Keratinocyte (primary cell): ENCODE results near the gene NHLH1. TPM values are rescaled to one million over a fixed set of nuclear protein-coding genes. Genes with fewer than 3 reads are reported as not detected.

ENCODE experiments used
- DNase-seq: peaks from one replicate; pipeline ENCODE4 v3.0.0-alpha.2; 2011; ENCODE audit warnings: low read depth, missing footprints, low spot score
- FAIRE-seq: peaks from 2 replicates; lab custom pipeline; 2011; peaks lifted over from hg19 to GRCh38; lab: Jason Lieb, UNC
- H2AFZ ChIP-seq: 2 replicates; pipeline ENCODE4 v1.6.0; 2012; ENCODE audit warnings: low read length, control low read depth, inconsistent platforms; ENCODE audit not compliant: control insufficient read depth
- H3K27ac ChIP-seq: 2 replicates; pipeline ENCODE4 v1.5.1; 2011; ENCODE audit warnings: low read length; ENCODE audit not compliant: control insufficient read depth, insufficient read depth
- H3K27me3 ChIP-seq: 3 replicates; pipeline ENCODE4 v1.6.0; 2011; ENCODE audit warnings: low read length; ENCODE audit not compliant: control insufficient read depth, insufficient read depth; ENCODE audit errors: extremely low read depth
- H3K36me3 ChIP-seq, 2 experiments: 2 replicates in 1 of 2; 3 replicates in 1 of 2; pipeline ENCODE4 v1.5.1; 2011; ENCODE audit warnings: low read length in 2 of 2, mild to moderate bottlenecking in 1 of 2; ENCODE audit not compliant: control insufficient read depth in 2 of 2, insufficient read depth in 2 of 2; ENCODE audit errors: extremely low read depth in 1 of 2
- H3K4me1 ChIP-seq: 3 replicates; pipeline ENCODE4 v1.5.1; 2011; ENCODE audit warnings: low read length; ENCODE audit not compliant: control insufficient read depth, insufficient read depth; ENCODE audit errors: extremely low read depth
- H3K4me2 ChIP-seq: 3 replicates; pipeline ENCODE4 v1.6.0; 2011; ENCODE audit warnings: low read depth, low read length; ENCODE audit not compliant: control insufficient read depth, insufficient read depth; ENCODE audit errors: extremely low read depth
- H3K4me3 ChIP-seq, 3 experiments: fragments of 200-600 bp in 1 of 3; sonication (generic) in 1 of 3; 2 replicates in 2 of 3; 3 replicates in 1 of 3; pipeline ENCODE4 v1.5.1; 2011 to 2016; ENCODE audit warnings: low read length in 3 of 3, mild to moderate bottlenecking in 3 of 3, control low read depth in 2 of 3, inconsistent platforms in 1 of 3, low read depth in 1 of 3, mixed read lengths in 1 of 3, mixed run types in 1 of 3, moderate library complexity in 1 of 3; ENCODE audit not compliant: control insufficient read depth in 2 of 3, insufficient read depth in 2 of 3; ENCODE audit errors: extremely low read depth in 1 of 3
- H3K79me2 ChIP-seq: 2 replicates; pipeline ENCODE4 v1.6.0; 2012; ENCODE audit warnings: low read length; ENCODE audit not compliant: control insufficient read depth, insufficient read depth
- H3K9ac ChIP-seq: 3 replicates; pipeline ENCODE4 v1.6.0; 2011; ENCODE audit warnings: low read length; ENCODE audit not compliant: control insufficient read depth, insufficient read depth; ENCODE audit errors: extremely low read depth
- H3K9me1 ChIP-seq: 3 replicates; pipeline ENCODE4 v1.6.0; 2011; ENCODE audit warnings: low read length; ENCODE audit not compliant: control insufficient read depth, insufficient read depth; ENCODE audit errors: extremely low read depth
- H3K9me3 ChIP-seq: 2 replicates; pipeline ENCODE4 v1.5.1; 2012; ENCODE audit warnings: low read depth, low read length; ENCODE audit not compliant: control insufficient read depth
- H4K20me1 ChIP-seq: 3 replicates; pipeline ENCODE4 v1.6.0; 2011; ENCODE audit warnings: low read length; ENCODE audit not compliant: control insufficient read depth, insufficient read depth; ENCODE audit errors: extremely low read depth
- CTCF ChIP-seq, 3 experiments: IDR thresholded peaks in 1 of 3; conservative IDR thresholded peaks in 1 of 3; optimal IDR thresholded peaks in 1 of 3; 2 replicates in 2 of 3; 3 replicates in 1 of 3; pipeline versions ENCODE3 to v1.5.1; 2011; ENCODE audit warnings: low read length in 3 of 3, mild to moderate bottlenecking in 3 of 3, moderate library complexity in 2 of 3, control low read depth in 1 of 3, inconsistent platforms in 1 of 3; ENCODE audit not compliant: insufficient read depth in 2 of 3; ENCODE audit errors: extremely low read depth in 1 of 3
- EZH2 ChIP-seq: IDR thresholded peaks from one replicate; pipeline ENCODE4 v1.6.1; 2012; ENCODE audit warnings: inconsistent platforms, mild to moderate bottlenecking, low read length, moderate library complexity
- dilution Hi-C: fragments of 300-500 bp; cut with MboI; formaldehyde crosslinking; loops from one replicate; pipeline ENCODE4 v1.7.0; 2020; ENCODE audit warnings: low sequenced_read_pairs; ENCODE audit not compliant: extremely low pct_ligation_motif_present
- polyA plus RNA-seq, 5 experiments: library from polyadenylated mRNA; depleted of rRNA in 3 of 5; stranded (reverse) in 3 of 5; stranded (forward) in 1 of 5; unstranded in 1 of 5; fragments of >200 nt; gene quantifications; 1 replicate in 1 of 5; 2 replicates in 3 of 5; 3 replicates in 1 of 5; pipeline versions ENCODE4 v1.2.1 to v1.2.3, GENCODE V29; 2011 to 2012; ENCODE audit warnings: missing spikeins in 2 of 5, low read depth in 1 of 5, low replicate concordance in 1 of 5

Gene NHLH1
- polyA plus RNA-seq, 1 donor (not counting 4 experiments of a cell fraction or from before 2014, with no cell fraction given) = 0.13 TPM

GRCh38 chr1:160362168-160362957 lies 4.5 kb upstream of the NHLH1 start:
- no peak for FAIRE-seq
- H3K4me1 ChIP-seq = no peaks in the 10 kb centered on the region
- no peak overlapping the region for H3K27ac ChIP-seq
- no peaks in the 10 kb centered on the region for H3K27me3 ChIP-seq
- DNase-seq = no peak
- peaks cover 11 to 18% of the 10 kb centered on the region in 2 experiments for H3K36me3 ChIP-seq
- no peak overlapping the region for H3K9ac ChIP-seq
- TF ChIP-seq CTCF (optimal IDR thresholded peaks at IDR 0.05 in 1 of 3, IDR thresholded peaks at IDR 0.05 in 1 of 3, conservative IDR thresholded peaks at IDR 0.05 in 1 of 3; ENCODE audit: extremely low read depth in 1 of 3, insufficient read depth in 2 of 3, low read length in 3 of 3) (no peak), EZH2 (no peak)
- no peaks in the 10 kb centered on the region for H3K79me2 ChIP-seq
- no peak overlapping the region for H2AFZ ChIP-seq
- dilution Hi-C loops = no loop called here
- no peaks in the 10 kb centered on the region for H3K9me1 ChIP-seq
- H4K20me1 ChIP-seq = no peaks in the 10 kb centered on the region
- no peaks in the 10 kb centered on the region for H3K9me3 ChIP-seq
- H3K4me3 ChIP-seq = no peak overlapping the region
- H3K4me2 ChIP-seq = no peak overlapping the region

- H2AFZ ChIP-seq = no peak overlapping the region
- H3K4me2 ChIP-seq = no peak overlapping the region
- no peaks in the 10 kb centered on the region for H3K27me3 ChIP-seq
- H3K4me3 ChIP-seq = no peak overlapping the region
- DNase-seq (no peak), FAIRE-seq (no peak)
- TF ChIP-seq EZH2 (no peak), CTCF (optimal IDR thresholded peaks at IDR 0.05 in 1 of 3, IDR thresholded peaks at IDR 0.05 in 1 of 3, conservative IDR thresholded peaks at IDR 0.05 in 1 of 3; ENCODE audit: extremely low read depth in 1 of 3, insufficient read depth in 2 of 3, low read length in 3 of 3) (no peak)
- no peak overlapping the region for H3K27ac ChIP-seq
- H3K9me3 ChIP-seq = no peaks in the 10 kb centered on the region
- no peaks in the 10 kb centered on the region for H4K20me1 ChIP-seq
- dilution Hi-C loops = no loop called here
- H3K36me3 ChIP-seq = peaks cover 7 to 12% of the 10 kb centered on the region in 2 experiments
- no peak overlapping the region for H3K9ac ChIP-seq
- no peaks in the 10 kb centered on the region for H3K4me1 ChIP-seq
- H3K9me1 ChIP-seq = no peaks in the 10 kb centered on the region
- no peaks in the 10 kb centered on the region for H3K79me2 ChIP-seq
Observed at GRCh38 chr1:160363010-160363409, 3.9 kb upstream of the NHLH1 start.
